RWPE2 (cell line): Measurements from ENCODE around the gene SLC47A2.
"Not testable (repeated sequence)": the region's sequence is repeated elsewhere in the genome, so short reads cannot be mapped to it uniquely, and the experiment has no call there.

Source experiments
- ATAC-seq: fragments of 200-7000 bp; cut with Tn5 transposase; 3 replicates; pipeline ENCODE4 v1.9.1; 2021; ENCODE audit warnings: low read depth
- DNase-seq: peaks from one replicate; pipeline ENCODE4 v3.0.0-alpha.2; 2020; ENCODE audit warnings: low spot score
- H3K27ac ChIP-seq: fragments of 450-650 bp; 2 replicates; pipeline ENCODE4 v1.5.1; 2017; ENCODE audit warnings: mild to moderate bottlenecking; ENCODE audit not compliant: poor library complexity, severe bottlenecking
- H3K27me3 ChIP-seq: fragments of 250-450 bp; sonication (Bioruptor Pico); 2 replicates; pipeline ENCODE4 v1.5.1; 2021; ENCODE audit warnings: mild to moderate bottlenecking, moderate library complexity; ENCODE audit not compliant: insufficient read depth, poor library complexity, severe bottlenecking
- H3K36me3 ChIP-seq: fragments of 250-450 bp; sonication (Bioruptor Pico); 2 replicates; pipeline ENCODE4 v1.5.1; 2020; ENCODE audit warnings: low read depth, mild to moderate bottlenecking, moderate library complexity
- H3K4me1 ChIP-seq: fragments of 250-450 bp; sonication (Bioruptor Pico); 2 replicates; pipeline ENCODE4 v1.5.1; 2021; ENCODE audit warnings: mild to moderate bottlenecking, moderate library complexity; ENCODE audit not compliant: insufficient read depth, poor library complexity, severe bottlenecking
- H3K4me3 ChIP-seq: fragments of 250-450 bp; sonication (Bioruptor Pico); 2 replicates; pipeline ENCODE4 v1.5.1; 2021; ENCODE audit warnings: mild to moderate bottlenecking, moderate library complexity; ENCODE audit not compliant: severe bottlenecking
- H3K9me3 ChIP-seq: fragments of 250-450 bp; sonication (Bioruptor Pico); 2 replicates; pipeline ENCODE4 v1.5.1; 2021; ENCODE audit warnings: mild to moderate bottlenecking, moderate library complexity; ENCODE audit not compliant: severe bottlenecking
- CTCF ChIP-seq: fragments of 450-650 bp; IDR thresholded peaks from one replicate; pipeline ENCODE4 v1.5.1; 2017; ENCODE audit warnings: mild to moderate bottlenecking, moderate library complexity; ENCODE audit not compliant: poor library complexity, severe bottlenecking

Gene SLC47A2

GRCh38 chr17:19702217-19702641, 14.2 kb downstream of the SLC47A2 start:
- H3K9me3 ChIP-seq, result no peaks in the 10 kb centered on the region
- H3K27ac ChIP-seq, result no peak overlapping the region
- H3K27me3 ChIP-seq, result no peaks in the 10 kb centered on the region
- no peaks in the 10 kb centered on the region for H3K36me3 ChIP-seq
- peaks cover 8% of the 10 kb centered on the region for H3K4me1 ChIP-seq
- no peak overlapping the region for H3K4me3 ChIP-seq
- no peak for TF ChIP-seq CTCF
- ATAC-seq, result no peak
- no peak for DNase-seq

- no peak for ATAC-seq
- DNase-seq, result no peak
- no peak for TF ChIP-seq CTCF
- no peaks in the 10 kb centered on the region for H3K36me3 ChIP-seq
- no peaks in the 10 kb centered on the region for H3K9me3 ChIP-seq
- no peak overlapping the region for H3K4me3 ChIP-seq
- no peaks in the 10 kb centered on the region for H3K27me3 ChIP-seq
- H3K4me1 ChIP-seq, result no peaks in the 10 kb centered on the region
- H3K27ac ChIP-seq, result no peak overlapping the region
These were observed 29.8 kb downstream of the SLC47A2 start for GRCh38 chr17:19686400-19687090.

GRCh38 chr17:19684909-19685580, 31.3 kb downstream of the SLC47A2 start:
- DNase-seq, H3K27ac ChIP-seq, H3K27me3 ChIP-seq, ATAC-seq, H3K4me3 ChIP-seq, H3K4me1 ChIP-seq, H3K36me3 ChIP-seq, H3K9me3 ChIP-seq: not testable (repeated sequence)

- H3K4me3 ChIP-seq, result no peak overlapping the region
- TF ChIP-seq CTCF, result no peak
- H3K27me3 ChIP-seq, result no peaks in the 10 kb centered on the region
These were observed 33.3 kb downstream of the SLC47A2 start for GRCh38 chr17:19683117-19683516.

GRCh38 chr17:19678581-19679453, 37.6 kb downstream of the SLC47A2 start:
- Histone ChIP-seq H3K27ac (no peak overlapping the region), H3K4me1 (no peaks in the 10 kb centered on the region), H3K9me3 (no peaks in the 10 kb centered on the region), H3K27me3 (no peaks in the 10 kb centered on the region), H3K4me3 (no peak overlapping the region), H3K36me3 (peaks cover 21% of the 10 kb centered on the region)
- DNase-seq (no peak), ATAC-seq (no peak)
- TF ChIP-seq CTCF, result no peak

More at GRCh38 chr17:19683117-19683516, 33.3 kb downstream of the SLC47A2 start:
- no peaks in the 10 kb centered on the region for H3K36me3 ChIP-seq
- no peak for DNase-seq
- no peak for ATAC-seq
- no peaks in the 10 kb centered on the region for H3K9me3 ChIP-seq
- H3K4me1 ChIP-seq, result no peaks in the 10 kb centered on the region
- H3K27ac ChIP-seq, result no peak overlapping the region
